ENCODE results near the gene MPC2.
"Not testable (repeated sequence)": the region's sequence is repeated elsewhere in the genome, so short reads cannot be mapped to it uniquely, and the experiment has no call there.

MPC2 gene

GRCh38 chr1:167929725-167930124 is 7.1 kb downstream of the MPC2 start:
- CTCF ChIA-PET: interaction anchor here (0.6 to 0.8 kb wide), 2 partner anchors 215 to 216 kb away, joined by 3 read pairs; no protein-coding TSS in a partner anchor
- POLR2A ChIA-PET: no interaction called here
- DNase-seq (ENCODE audit: extremely low spot score): no peak
- TF ChIP-seq FOXA1 (IDR thresholded peaks at IDR 0.05): no peak
- TF ChIP-seq ELF4 (IDR thresholded peaks at IDR 0.05): no peak
- TF ChIP-seq ARNT (IDR thresholded peaks at IDR 0.05): no peak
- no peak for TF ChIP-seq FOXK2 (IDR thresholded peaks at IDR 0.05)
- no peak for TF ChIP-seq PKNOX1 (IDR thresholded peaks at IDR 0.05)
- TF ChIP-seq SP1 (IDR thresholded peaks at IDR 0.05): no peak
- TF ChIP-seq BHLHE40 (IDR thresholded peaks at IDR 0.05; ENCODE audit: borderline replicate concordance): no peak
- no peak for TF ChIP-seq TARDBP (IDR thresholded peaks at IDR 0.05)
- no peak for TF ChIP-seq L3MBTL2 (conservative IDR thresholded peaks at IDR 0.05)
- no peak for TF ChIP-seq CTBP1 (IDR thresholded peaks at IDR 0.05; ENCODE audit: borderline replicate concordance)
- TF ChIP-seq NFRKB (IDR thresholded peaks at IDR 0.05): no peak
- TF ChIP-seq SUZ12 (IDR thresholded peaks at IDR 0.05): no peak
- TF ChIP-seq ZNF384 (IDR thresholded peaks at IDR 0.05): no peak
- TF ChIP-seq LEF1 (IDR thresholded peaks at IDR 0.05; ENCODE audit: borderline replicate concordance): no peak

GRCh38 chr1:167928919-167929318 is 8.0 kb downstream of the MPC2 start:
- DNase-seq (ENCODE audit: extremely low spot score); CTCF ChIA-PET; POLR2A ChIA-PET: not testable (repeated sequence)

GRCh38 chr1:167928457-167928852 is 8.4 kb downstream of the MPC2 start:
- DNase-seq (ENCODE audit: extremely low spot score): no peak
- CTCF ChIA-PET: interaction anchor here (2.4 kb wide), 1 partner anchor 154 kb away, joined by 11 read pairs; no protein-coding TSS in a partner anchor
- TF ChIP-seq PKNOX1 (IDR thresholded peaks at IDR 0.05) (0 out of 2 replicates have a peak, but pooled peaks have one; percentile 27), BHLHE40 (IDR thresholded peaks at IDR 0.05; ENCODE audit: borderline replicate concordance) (no peak)
- POLR2A ChIA-PET: interaction anchor here (5.3 kb wide), 1 partner anchor 7 kb away, joined by 39 read pairs; the partner anchor contains the start of genes DCAF6 and MPC2

- TF ChIP-seq NFRKB (IDR thresholded peaks at IDR 0.05) (no peak), TARDBP (IDR thresholded peaks at IDR 0.05) (no peak), FOXM1 (IDR thresholded peaks at IDR 0.05; ENCODE audit: borderline replicate concordance) (no peak), SUZ12 (IDR thresholded peaks at IDR 0.05) (no peak), PKNOX1 (IDR thresholded peaks at IDR 0.05) (peak; percentile 21; the same call in 1 of the 2 replicates)
- ChIA-PET CTCF (interaction anchor here (0.5 to 2.4 kb wide), 6 partner anchors 9 to 158 kb away, joined by 3 to 11 read pairs (median 4); partner anchors contain the start of genes DCAF6 and MPC2), POLR2A (interaction anchor here (1.2 to 5.3 kb wide), 2 partner anchors 9 to 213 kb away, joined by 5 to 39 read pairs; partner anchors contain the start of genes DCAF6 and MPC2)
- DNase-seq (ENCODE audit: extremely low spot score): no peak
Measured at GRCh38 chr1:167927046-167927754, 9.7 kb downstream of the MPC2 start.

GRCh38 chr1:167926486-167926997 is 10.3 kb downstream of the MPC2 start:
- DNase-seq (ENCODE audit: extremely low spot score): peak; percentile 70
- CTCF ChIA-PET: interaction anchor here (0.5 to 2.4 kb wide), 6 partner anchors 10 to 159 kb away, joined by 3 to 11 read pairs (median 4); partner anchors contain the start of genes DCAF6 and MPC2
- TF ChIP-seq CTBP1 (IDR thresholded peaks at IDR 0.05; ENCODE audit: borderline replicate concordance) (peak; percentile 86), TARDBP (IDR thresholded peaks at IDR 0.05) (no peak), PKNOX1 (IDR thresholded peaks at IDR 0.05) (peak; percentile 63; the same call in 1 of the 2 replicates)
- POLR2A ChIA-PET: interaction anchor here (1.2 to 5.3 kb wide), 2 partner anchors 9 to 212 kb away, joined by 5 to 39 read pairs; partner anchors contain the start of genes DCAF6 and MPC2

- ChIA-PET POLR2A (interaction anchor here (5.3 kb wide), 1 partner anchor 11 kb away, joined by 39 read pairs; the partner anchor contains the start of genes DCAF6 and MPC2), CTCF (interaction anchor here (0.7 kb wide), 1 partner anchor 9 kb away, joined by 3 read pairs; no protein-coding TSS in a partner anchor)
- no peak for TF ChIP-seq NFRKB (IDR thresholded peaks at IDR 0.05)
- no peak for TF ChIP-seq PKNOX1 (IDR thresholded peaks at IDR 0.05)
- TF ChIP-seq SP1 (IDR thresholded peaks at IDR 0.05): no peak
- TF ChIP-seq SUZ12 (IDR thresholded peaks at IDR 0.05): no peak
- no peak for TF ChIP-seq L3MBTL2 (conservative IDR thresholded peaks at IDR 0.05)
- no peak for TF ChIP-seq TARDBP (IDR thresholded peaks at IDR 0.05)
- no peak for TF ChIP-seq HDGF (IDR thresholded peaks at IDR 0.05; ENCODE audit: borderline replicate concordance)
- no peak for TF ChIP-seq ZNF384 (IDR thresholded peaks at IDR 0.05)
- no peak for TF ChIP-seq ELF4 (IDR thresholded peaks at IDR 0.05)
- TF ChIP-seq FOXM1 (IDR thresholded peaks at IDR 0.05; ENCODE audit: borderline replicate concordance): no peak
- no peak for TF ChIP-seq ARNT (IDR thresholded peaks at IDR 0.05)
- DNase-seq (ENCODE audit: extremely low spot score): no peak
Measured at GRCh38 chr1:167924543-167925231, 12.2 kb downstream of the MPC2 start.
